ENCODE measurements around the gene RUNX1.

Gene RUNX1

GRCh38 chr21:35048706-35049617 lies at the start of gene RUNX1:
RUNX1 (minus strand) TSS chr21:35049302.
- peak; percentile 71 for DNase-seq

GRCh38 chr21:35097525-35097924 lies 48.4 kb upstream of the RUNX1 start:
- no peak for DNase-seq

- no peak for DNase-seq
Measured at GRCh38 chr21:35096959-35097358, 47.9 kb upstream of the RUNX1 start.

- no peak for DNase-seq
Measured at GRCh38 chr21:35095859-35096291, 46.8 kb upstream of the RUNX1 start.

- DNase-seq, result no peak
Measured at GRCh38 chr21:35093514-35093913, 44.4 kb upstream of the RUNX1 start.

- no peak for DNase-seq
Measured at GRCh38 chr21:35091496-35091895, 42.4 kb upstream of the RUNX1 start.

GRCh38 chr21:35090403-35090802 lies 41.3 kb upstream of the RUNX1 start:
- DNase-seq, result no peak

GRCh38 chr21:35088319-35088771 lies 39.2 kb upstream of the RUNX1 start:
- DNase-seq, result no peak

GRCh38 chr21:35086357-35086756 lies 37.3 kb upstream of the RUNX1 start:
- DNase-seq, result no peak

GRCh38 chr21:35084869-35085268 lies 35.8 kb upstream of the RUNX1 start:
- no peak for DNase-seq

- no peak for DNase-seq
Measured at GRCh38 chr21:35083246-35083645, 34.1 kb upstream of the RUNX1 start.

GRCh38 chr21:35081861-35082260 lies 32.8 kb upstream of the RUNX1 start:
- no peak for DNase-seq

GRCh38 chr21:35079181-35079580 lies 30.1 kb upstream of the RUNX1 start:
- DNase-seq, result no peak

- DNase-seq, result no peak
Measured at GRCh38 chr21:35077975-35078374, 28.9 kb upstream of the RUNX1 start.

GRCh38 chr21:35077466-35077865 lies 28.4 kb upstream of the RUNX1 start:
- DNase-seq, result no peak

GRCh38 chr21:35075546-35075945 lies 26.4 kb upstream of the RUNX1 start:
- DNase-seq, result no peak

GRCh38 chr21:35072960-35073359 lies 23.9 kb upstream of the RUNX1 start:
- DNase-seq, result no peak

- DNase-seq, result no peak
Measured at GRCh38 chr21:35072557-35072956, 23.5 kb upstream of the RUNX1 start.

- no peak for DNase-seq
Measured at GRCh38 chr21:35071347-35071746, 22.2 kb upstream of the RUNX1 start.

GRCh38 chr21:35070436-35070835 lies 21.3 kb upstream of the RUNX1 start:
- no peak for DNase-seq

- DNase-seq, result no peak
Measured at GRCh38 chr21:35066824-35067223, 17.7 kb upstream of the RUNX1 start.

- DNase-seq, result no peak
Measured at GRCh38 chr21:35063428-35064172, 14.5 kb upstream of the RUNX1 start.

- no peak for DNase-seq
Measured at GRCh38 chr21:35062016-35062415, 12.9 kb upstream of the RUNX1 start.

- DNase-seq, result no peak
Measured at GRCh38 chr21:35059742-35060141, 10.6 kb upstream of the RUNX1 start.

Measured in activated CD4-positive, CD25-positive, alpha-beta regulatory T cell treated with anti-CD3 and anti-CD28 coated beads, Interleukin-2, amount 50 U/mL, for 72 hours (primary cell).